ENCODE results near the gene DBT.

- TF ChIP-seq POLR2A (IDR thresholded peaks at IDR 0.05; ENCODE audit: borderline replicate concordance, extremely low read depth, insufficient read depth, insufficient read length) (no peak), POLR2AphosphoS5 (IDR thresholded peaks at IDR 0.05; ENCODE audit: low read depth, low read length) (no peak), EZH2 (IDR thresholded peaks at IDR 0.05) (no peak), CTCF (IDR thresholded peaks at IDR 0.05 in 2 of 3, conservative IDR thresholded peaks at IDR 0.05 in 1 of 3; ENCODE audit: borderline replicate concordance in 1 of 3, insufficient read depth in 1 of 3, low read depth in 2 of 3, low read length in 2 of 3) (no peak), REST (IDR thresholded peaks at IDR 0.05; ENCODE audit: low read depth) (no peak), SIN3A (IDR thresholded peaks at IDR 0.05; ENCODE audit: low read depth) (no peak), RAD21 (IDR thresholded peaks at IDR 0.05; ENCODE audit: low read depth) (no peak)
These were observed 97.4 kb downstream of the DBT start for GRCh38 chr1:100152271-100152670.

Measured in HCT116 (cell line).